Measurements from ENCODE around the gene TRIP6. TPM values are rescaled to one million over a fixed set of nuclear protein-coding genes. Genes with fewer than 3 reads are reported as not detected.
A peak's percentile ranks its signal among the peaks of the same experiment; 100 is the strongest.

Gene TRIP6
- total RNA-seq, 1 donor from 2014 or later = 99.9 TPM

- Mint-ChIP-seq H3K9me3 (ENCODE audit: unreplicated experiment) (no peaks in the 10 kb centered on the region), H3K27me3 (ENCODE audit: low read depth, unreplicated experiment) (no peaks in the 10 kb centered on the region), H3K27ac (ENCODE audit: unreplicated experiment) (no peak overlapping the region), H3K4me1 (ENCODE audit: low read depth, unreplicated experiment) (peaks cover 7% of the 10 kb centered on the region), H3K4me3 (ENCODE audit: unreplicated experiment) (no peak overlapping the region), H3K36me3 (ENCODE audit: low read depth, unreplicated experiment) (peaks cover 20% of the 10 kb centered on the region)
- peak overlapping the region; percentile 97 for H3K4me2 ChIP-seq (ENCODE audit: low read length)
- H3K9ac ChIP-seq (ENCODE audit: low read length) = peak overlapping the region; percentile 98
- DNase-seq (ENCODE audit: low read depth) (no peak), FAIRE-seq (no peak)
- H3K27ac ChIP-seq (ENCODE audit: low read depth, low read length) = peak overlapping the region; percentile 95
- H3K36me3 ChIP-seq (ENCODE audit: insufficient read depth, low read length) = peaks cover 7% of the 10 kb centered on the region
- no peaks in the 10 kb centered on the region for H3K27me3 ChIP-seq (ENCODE audit: insufficient read depth, low read length)
- peak overlapping the region; percentile 85 for H3K4me3 ChIP-seq (ENCODE audit: insufficient read depth, low read depth, low read length)
- no peaks in the 10 kb centered on the region for H3K9me3 ChIP-seq (ENCODE audit: insufficient read depth, low read depth, low read length)
- H3K4me1 ChIP-seq (ENCODE audit: insufficient read depth, low read length) = peaks cover 36% of the 10 kb centered on the region
- H4K20me1 ChIP-seq (ENCODE audit: insufficient read depth, low read length) = peaks cover 9% of the 10 kb centered on the region
- no peak for TF ChIP-seq EZH2 (IDR thresholded peaks at IDR 0.05; ENCODE audit: insufficient read depth, low read length)
- no peak for TF ChIP-seq CTCF (IDR thresholded peaks at IDR 0.05; ENCODE audit: insufficient read depth, low read depth, low read length)
- H2AFZ ChIP-seq (ENCODE audit: low read depth, low read length) = no peak overlapping the region
- peaks cover 44% of the 10 kb centered on the region for H3K79me2 ChIP-seq (ENCODE audit: insufficient read depth, low read length)
Observed at GRCh38 chr7:100865938-100866728, 1.1 kb upstream of the TRIP6 start.

- Mint-ChIP-seq H3K27ac (ENCODE audit: unreplicated experiment) (no peak overlapping the region), H3K9me3 (ENCODE audit: unreplicated experiment) (no peaks in the 10 kb centered on the region), H3K27me3 (ENCODE audit: low read depth, unreplicated experiment) (no peaks in the 10 kb centered on the region), H3K36me3 (ENCODE audit: low read depth, unreplicated experiment) (peaks cover 20% of the 10 kb centered on the region), H3K4me1 (ENCODE audit: low read depth, unreplicated experiment) (peaks cover 7% of the 10 kb centered on the region), H3K4me3 (ENCODE audit: unreplicated experiment) (peak overlapping the region; percentile 95)
- H2AFZ ChIP-seq (ENCODE audit: low read depth, low read length) = no peak overlapping the region
- H3K9ac ChIP-seq (ENCODE audit: low read length) = peak overlapping the region; percentile 98
- H4K20me1 ChIP-seq (ENCODE audit: insufficient read depth, low read length) = peaks cover 9% of the 10 kb centered on the region
- peaks cover 36% of the 10 kb centered on the region for H3K4me1 ChIP-seq (ENCODE audit: insufficient read depth, low read length)
- no peak for TF ChIP-seq EZH2 (IDR thresholded peaks at IDR 0.05; ENCODE audit: insufficient read depth, low read length)
- no peak for TF ChIP-seq CTCF (IDR thresholded peaks at IDR 0.05; ENCODE audit: insufficient read depth, low read depth, low read length)
- no peaks in the 10 kb centered on the region for H3K27me3 ChIP-seq (ENCODE audit: insufficient read depth, low read length)
- peak overlapping the region; percentile 85 for H3K4me3 ChIP-seq (ENCODE audit: insufficient read depth, low read depth, low read length)
- H3K36me3 ChIP-seq (ENCODE audit: insufficient read depth, low read length) = peaks cover 13% of the 10 kb centered on the region
- DNase-seq (ENCODE audit: low read depth) (no peak), FAIRE-seq (no peak)
- H3K79me2 ChIP-seq (ENCODE audit: insufficient read depth, low read length) = peaks cover 50% of the 10 kb centered on the region
- H3K4me2 ChIP-seq (ENCODE audit: low read length) = peak overlapping the region; percentile 97
- peak overlapping the region; percentile 95 for H3K27ac ChIP-seq (ENCODE audit: low read depth, low read length)
- no peaks in the 10 kb centered on the region for H3K9me3 ChIP-seq (ENCODE audit: insufficient read depth, low read depth, low read length)
Observed at GRCh38 chr7:100866729-100867039, 503 bp upstream of the TRIP6 start.

All from astrocyte (in vitro differentiated cells and primary cell).